ENCODE results near the gene ATXN7L1.

The ATXN7L1 gene

GRCh38 chr7:105648561-105649401, 227.6 kb downstream of the ATXN7L1 start:
- no peak for DNase-seq (ENCODE audit: low read depth in 3 of 3)

GRCh38 chr7:105647591-105647990, 228.8 kb downstream of the ATXN7L1 start:
- DNase-seq (ENCODE audit: low read depth in 3 of 3) = no peak

GRCh38 chr7:105644937-105645336, 231.5 kb downstream of the ATXN7L1 start:
- no peak for DNase-seq (ENCODE audit: low read depth in 3 of 3)

- DNase-seq (ENCODE audit: low read depth in 3 of 3) = no peak
Observed at GRCh38 chr7:105643851-105644250, 232.5 kb downstream of the ATXN7L1 start.

GRCh38 chr7:105643384-105643783, 233.0 kb downstream of the ATXN7L1 start:
- DNase-seq (ENCODE audit: low read depth in 3 of 3) = no peak

GRCh38 chr7:105642264-105642663, 234.1 kb downstream of the ATXN7L1 start:
- DNase-seq (ENCODE audit: low read depth in 3 of 3) = no peak

- DNase-seq (ENCODE audit: low read depth in 3 of 3) = no peak
Observed at GRCh38 chr7:105640956-105641810, 235.2 kb downstream of the ATXN7L1 start.

GRCh38 chr7:105639667-105640493, 236.5 kb downstream of the ATXN7L1 start:
- no peak for DNase-seq (ENCODE audit: low read depth in 3 of 3)

GRCh38 chr7:105638902-105639495, 237.4 kb downstream of the ATXN7L1 start:
- DNase-seq (ENCODE audit: low read depth in 3 of 3) = no peak

GRCh38 chr7:105638334-105638733, 238.1 kb downstream of the ATXN7L1 start:
- DNase-seq (ENCODE audit: low read depth in 3 of 3) = no peak

GRCh38 chr7:105637755-105638154, 238.6 kb downstream of the ATXN7L1 start:
- no peak for DNase-seq (ENCODE audit: low read depth in 3 of 3)

GRCh38 chr7:105636982-105637381, 239.4 kb downstream of the ATXN7L1 start:
- DNase-seq (ENCODE audit: low read depth in 3 of 3) = no peak

- no peak for DNase-seq (ENCODE audit: low read depth in 3 of 3)
Observed at GRCh38 chr7:105635197-105635596, 241.2 kb downstream of the ATXN7L1 start.

GRCh38 chr7:105625986-105626385, 250.4 kb downstream of the ATXN7L1 start:
- DNase-seq (ENCODE audit: low read depth in 3 of 3) = no peak

- no peak for DNase-seq (ENCODE audit: low read depth in 3 of 3)
Observed at GRCh38 chr7:105623906-105624305, 252.5 kb downstream of the ATXN7L1 start.

GRCh38 chr7:105623378-105623777, 253.0 kb downstream of the ATXN7L1 start:
- DNase-seq (ENCODE audit: low read depth in 3 of 3) = no peak

- DNase-seq (ENCODE audit: low read depth in 3 of 3) = no peak
Observed at GRCh38 chr7:105622106-105622731, 254.2 kb downstream of the ATXN7L1 start.

- DNase-seq (ENCODE audit: low read depth in 3 of 3) = no peak
Observed at GRCh38 chr7:105621617-105622016, 254.8 kb downstream of the ATXN7L1 start.

GRCh38 chr7:105621176-105621575, 255.2 kb downstream of the ATXN7L1 start:
- DNase-seq (ENCODE audit: low read depth in 3 of 3) = no peak

GRCh38 chr7:105619590-105619989, 256.8 kb downstream of the ATXN7L1 start:
- no peak for DNase-seq (ENCODE audit: low read depth in 3 of 3)

- DNase-seq (ENCODE audit: low read depth in 3 of 3) = no peak
Observed at GRCh38 chr7:105618016-105618296, 258.4 kb downstream of the ATXN7L1 start.
